ENCODE data around the gene PLD4.

Gene PLD4

DNA sequence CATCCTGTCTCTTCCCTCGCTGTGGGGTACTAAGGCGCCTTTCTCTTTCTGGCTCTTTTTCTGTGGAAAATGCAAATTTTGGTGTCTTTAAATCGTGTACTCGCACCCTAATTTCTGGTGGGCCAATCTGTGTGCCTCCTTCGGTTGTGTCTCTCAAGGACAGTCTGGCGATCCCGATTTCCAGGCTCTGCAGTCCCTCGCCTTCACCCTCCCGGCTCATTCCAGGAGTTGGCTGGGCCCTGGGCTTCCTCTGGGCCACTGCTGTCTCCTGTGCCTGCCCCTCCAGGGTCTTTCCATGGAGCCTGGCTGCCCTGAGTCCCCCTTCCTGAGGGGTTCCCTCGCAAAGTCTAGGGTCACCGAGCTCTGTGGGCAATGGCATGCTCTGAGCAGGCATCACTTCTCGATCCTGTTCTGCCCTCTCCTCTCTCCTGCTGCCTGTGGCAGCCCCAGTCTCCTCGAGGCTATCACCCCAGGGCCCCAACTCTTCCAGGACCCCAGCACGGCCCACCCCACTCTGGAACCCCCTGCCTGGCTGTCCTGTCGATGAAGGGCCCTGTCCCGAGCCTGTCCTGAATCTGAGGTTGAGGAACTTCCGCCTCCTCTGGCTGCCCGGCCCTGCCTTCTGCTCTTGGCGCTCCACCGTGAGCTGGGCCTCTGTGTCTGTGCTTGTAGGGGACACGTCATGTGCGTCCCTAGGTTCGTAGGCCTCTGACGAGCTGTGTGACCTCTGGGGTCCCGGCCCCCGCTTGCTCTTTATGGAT is 29.4 kb downstream of the PLD4 start:
- DNase-seq (ENCODE audit: low read depth in 2 of 2, low spot score in 1 of 2): no peak

DNA sequence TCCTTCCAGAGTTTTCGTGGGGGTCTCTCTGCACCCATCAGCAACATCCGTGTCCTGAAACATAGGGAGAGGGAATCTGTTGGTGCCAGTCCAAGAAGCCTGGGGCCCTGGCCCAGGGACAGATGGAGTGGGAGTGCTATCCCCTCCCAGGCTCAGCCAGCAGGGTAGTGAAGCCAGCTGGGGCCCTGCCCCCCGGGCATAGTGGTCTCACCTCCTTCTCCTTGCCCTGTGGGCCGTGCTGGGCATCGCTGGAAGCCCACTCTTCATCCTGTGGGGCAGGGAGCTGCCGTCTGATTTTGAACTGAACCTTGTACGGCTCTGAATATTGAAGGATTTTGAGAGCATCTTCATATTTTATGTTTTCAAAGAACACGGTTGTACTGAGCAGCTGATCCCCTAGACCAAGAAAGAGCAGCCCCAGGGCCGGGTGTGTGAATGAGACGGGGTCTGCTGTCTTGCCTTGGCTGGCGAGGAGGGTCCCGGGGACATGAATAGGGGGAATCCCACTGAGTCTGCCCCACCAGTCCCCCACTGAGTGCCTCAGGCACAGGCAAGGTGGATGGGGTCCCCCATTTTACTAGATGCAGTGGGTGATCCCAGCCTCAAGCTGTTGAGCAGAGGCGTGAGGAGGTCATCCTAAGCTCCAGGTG is 30.2 kb downstream of the PLD4 start:
- DNase-seq (ENCODE audit: low read depth in 2 of 2, low spot score in 1 of 2): no peak

GRCh38 chr14:104955396-104955770 is 30.7 kb downstream of the PLD4 start:
- no peak for DNase-seq (ENCODE audit: low read depth in 2 of 2, low spot score in 1 of 2)

DNA sequence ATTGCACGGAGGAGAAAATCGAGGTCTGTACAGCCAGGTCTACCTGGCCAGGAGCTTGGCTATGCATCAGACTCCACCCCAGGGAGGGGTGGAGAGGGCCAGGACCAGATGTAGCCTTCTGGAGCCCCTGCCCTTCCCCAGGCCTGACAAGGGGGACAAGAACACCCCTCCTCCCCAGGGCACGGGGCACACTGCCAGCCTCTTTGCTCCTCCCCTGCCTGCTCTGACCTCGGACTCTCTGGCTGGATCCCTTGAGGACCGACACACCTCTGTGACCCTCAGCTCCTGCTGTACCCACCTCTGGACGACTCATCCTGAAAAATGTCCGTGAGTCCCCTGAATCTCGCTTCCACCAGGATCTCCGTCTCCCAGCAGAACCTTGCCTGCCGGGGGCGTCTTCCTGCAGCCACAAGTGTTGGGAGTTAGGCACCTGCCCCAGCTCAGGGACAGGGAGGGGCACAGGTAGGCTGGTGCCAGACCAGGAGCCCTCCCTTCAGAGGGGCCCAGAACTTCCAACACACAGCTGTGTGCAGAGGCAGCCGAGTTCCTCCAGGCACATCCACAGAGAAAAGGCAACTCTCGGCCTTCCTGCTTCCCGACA is 31.7 kb downstream of the PLD4 start:
- DNase-seq (ENCODE audit: low read depth in 2 of 2, low spot score in 1 of 2): no peak

DNA sequence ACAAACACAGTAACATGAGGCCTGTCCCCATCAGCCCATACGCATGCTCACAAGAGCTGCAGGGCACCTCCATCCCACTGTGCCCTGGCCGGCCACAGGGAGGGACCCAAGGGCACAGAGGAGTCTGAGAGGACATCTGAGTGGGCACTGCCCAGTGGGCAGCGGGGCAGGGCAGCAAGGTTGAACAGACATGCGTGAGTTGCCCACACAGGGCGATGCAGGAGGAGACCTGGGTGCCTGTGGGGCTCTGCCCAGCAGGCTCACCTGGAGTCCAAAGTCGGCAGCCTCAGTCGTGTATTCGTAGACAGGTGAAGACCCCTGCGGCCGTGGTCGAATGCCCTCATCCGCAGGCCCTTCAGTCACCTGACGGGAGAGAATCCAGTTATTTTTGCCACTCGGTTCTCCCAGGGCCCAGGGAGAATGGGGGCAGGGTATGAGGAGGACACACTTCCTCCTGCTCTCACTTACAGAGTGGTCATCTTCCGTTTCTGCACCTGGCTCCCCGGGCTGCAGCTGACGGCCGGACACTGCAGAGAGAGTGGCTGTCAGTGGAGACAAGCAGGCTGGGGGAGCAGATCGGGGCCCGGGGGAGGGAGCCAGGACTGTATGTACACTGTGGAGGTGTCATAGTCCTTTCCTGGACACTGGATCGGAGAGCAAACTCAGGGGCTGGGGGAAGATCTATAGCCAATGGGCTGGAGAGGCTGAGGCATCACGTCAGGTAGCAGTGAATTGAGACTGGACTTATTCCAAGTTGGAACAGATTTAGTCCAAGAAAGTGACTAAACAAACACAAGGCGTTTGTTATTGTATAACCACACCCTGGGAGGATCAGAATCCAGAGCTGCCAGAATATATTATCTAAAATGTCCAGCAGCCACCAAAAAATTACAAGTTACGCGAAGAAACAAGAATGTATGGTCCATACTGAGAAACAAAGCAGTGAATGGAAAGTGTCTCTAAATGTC is 32.8 kb downstream of the PLD4 start:
- no peak for DNase-seq (ENCODE audit: low read depth in 2 of 2, low spot score in 1 of 2)

- DNase-seq (ENCODE audit: low read depth in 2 of 2, low spot score in 1 of 2): no peak
These were observed 39.9 kb downstream of the PLD4 start for GRCh38 chr14:104964546-104964945.

- DNase-seq (ENCODE audit: low read depth in 2 of 2, low spot score in 1 of 2): no peak
These were observed 41.0 kb downstream of the PLD4 start for GRCh38 chr14:104965561-104966231.

DNA sequence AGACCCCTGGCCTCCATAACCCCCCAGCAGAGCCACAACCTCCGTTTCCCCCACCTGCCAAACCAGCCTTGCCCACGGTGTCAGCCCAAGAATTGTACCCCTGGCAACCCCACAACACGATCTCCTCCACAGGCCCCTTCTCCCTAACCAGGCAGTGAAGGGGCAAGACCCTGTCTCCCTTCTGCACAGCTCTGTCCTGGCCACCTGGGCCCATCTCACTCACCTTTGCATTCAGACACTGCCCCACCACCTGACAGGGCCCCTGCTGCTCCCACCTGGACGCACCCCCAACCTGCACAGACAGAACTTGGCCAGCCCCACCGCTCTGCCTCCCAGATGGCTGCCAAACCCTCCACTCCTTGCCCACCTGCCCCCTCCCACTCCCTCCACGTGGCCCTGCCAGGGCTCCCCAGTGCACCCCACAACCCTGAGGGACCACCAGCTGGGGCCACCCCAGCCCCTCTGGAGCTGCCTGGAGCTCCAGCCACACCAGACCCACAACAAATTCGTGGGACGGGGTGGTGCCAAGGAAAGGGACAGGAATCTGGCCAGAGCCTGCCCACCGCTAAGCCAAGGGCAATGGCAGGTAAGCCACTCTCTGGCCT is 41.7 kb downstream of the PLD4 start:
- DNase-seq (ENCODE audit: low read depth in 2 of 2, low spot score in 1 of 2): no peak

GRCh38 chr14:104966981-104967385 is 42.3 kb downstream of the PLD4 start:
- DNase-seq (ENCODE audit: low read depth in 2 of 2, low spot score in 1 of 2): no peak

- DNase-seq (ENCODE audit: low read depth in 2 of 2, low spot score in 1 of 2): no peak
These were observed 42.9 kb downstream of the PLD4 start for GRCh38 chr14:104967386-104968152.

DNA sequence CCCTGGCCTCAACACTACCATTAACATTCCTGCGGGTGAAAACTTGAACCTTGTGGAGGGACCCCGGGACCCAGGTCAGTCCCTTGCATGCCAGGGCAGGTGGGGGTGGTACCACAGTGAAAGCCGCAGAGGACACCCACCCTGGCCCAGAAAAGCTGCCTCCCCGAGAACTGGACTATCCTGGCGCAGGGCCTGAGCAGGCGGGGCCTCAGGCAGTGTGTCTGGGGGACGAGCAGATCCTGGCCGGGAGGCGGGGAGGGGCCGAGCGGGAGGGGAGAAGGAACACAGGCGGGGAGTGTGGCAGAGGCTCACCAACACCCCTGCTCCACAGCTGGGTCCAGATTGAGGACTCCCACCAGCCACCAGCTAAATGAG is 43.5 kb downstream of the PLD4 start:
- no peak for DNase-seq (ENCODE audit: low read depth in 2 of 2, low spot score in 1 of 2)

GRCh38 chr14:104968541-104969401 is 44.1 kb downstream of the PLD4 start:
- no peak for DNase-seq (ENCODE audit: low read depth in 2 of 2, low spot score in 1 of 2)

- no peak for DNase-seq (ENCODE audit: low read depth in 2 of 2, low spot score in 1 of 2)
These were observed 45.1 kb downstream of the PLD4 start for GRCh38 chr14:104969741-104970230.

DNA sequence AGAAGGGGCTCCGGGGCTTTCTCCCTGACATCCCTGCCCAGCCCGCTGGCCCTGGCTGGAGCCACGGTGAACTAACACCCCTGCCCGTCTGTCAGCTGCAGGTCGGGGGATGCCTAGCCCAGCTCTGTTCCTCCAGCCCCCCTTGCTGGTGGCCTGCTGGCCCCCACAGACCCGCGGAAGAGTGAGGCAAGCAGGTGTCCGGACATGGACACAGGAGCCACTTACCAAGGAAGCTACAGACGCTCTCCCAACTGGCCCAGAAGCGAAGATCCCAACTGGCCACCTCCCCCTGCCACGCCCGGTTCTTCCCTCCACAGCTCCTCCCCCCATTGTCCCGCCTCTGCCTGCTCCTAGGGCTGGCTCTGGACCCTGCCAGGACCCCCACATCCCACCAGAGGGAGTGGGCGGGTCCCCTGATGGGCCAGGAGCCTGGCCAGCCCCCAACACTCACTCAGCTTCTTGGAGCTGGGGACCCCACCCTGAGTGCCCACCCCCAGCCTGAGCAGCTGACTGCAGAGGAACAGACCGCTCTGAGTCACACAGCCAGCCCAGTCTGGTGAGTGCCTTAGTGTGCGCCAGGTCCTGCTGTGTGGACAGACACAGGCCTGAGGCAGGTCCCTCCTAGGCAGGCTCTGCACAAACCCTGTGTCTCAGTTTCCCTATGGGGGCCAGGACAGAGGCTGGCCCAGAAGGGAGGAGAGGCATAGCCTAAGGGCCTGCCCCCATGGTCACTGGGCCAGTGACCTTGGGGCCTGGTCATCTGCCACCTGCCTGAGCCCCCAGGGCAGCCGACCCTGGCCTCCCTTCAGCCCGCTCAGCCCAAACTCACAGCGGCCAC is 45.8 kb downstream of the PLD4 start:
- DNase-seq (ENCODE audit: low read depth in 2 of 2, low spot score in 1 of 2): no peak

DNA sequence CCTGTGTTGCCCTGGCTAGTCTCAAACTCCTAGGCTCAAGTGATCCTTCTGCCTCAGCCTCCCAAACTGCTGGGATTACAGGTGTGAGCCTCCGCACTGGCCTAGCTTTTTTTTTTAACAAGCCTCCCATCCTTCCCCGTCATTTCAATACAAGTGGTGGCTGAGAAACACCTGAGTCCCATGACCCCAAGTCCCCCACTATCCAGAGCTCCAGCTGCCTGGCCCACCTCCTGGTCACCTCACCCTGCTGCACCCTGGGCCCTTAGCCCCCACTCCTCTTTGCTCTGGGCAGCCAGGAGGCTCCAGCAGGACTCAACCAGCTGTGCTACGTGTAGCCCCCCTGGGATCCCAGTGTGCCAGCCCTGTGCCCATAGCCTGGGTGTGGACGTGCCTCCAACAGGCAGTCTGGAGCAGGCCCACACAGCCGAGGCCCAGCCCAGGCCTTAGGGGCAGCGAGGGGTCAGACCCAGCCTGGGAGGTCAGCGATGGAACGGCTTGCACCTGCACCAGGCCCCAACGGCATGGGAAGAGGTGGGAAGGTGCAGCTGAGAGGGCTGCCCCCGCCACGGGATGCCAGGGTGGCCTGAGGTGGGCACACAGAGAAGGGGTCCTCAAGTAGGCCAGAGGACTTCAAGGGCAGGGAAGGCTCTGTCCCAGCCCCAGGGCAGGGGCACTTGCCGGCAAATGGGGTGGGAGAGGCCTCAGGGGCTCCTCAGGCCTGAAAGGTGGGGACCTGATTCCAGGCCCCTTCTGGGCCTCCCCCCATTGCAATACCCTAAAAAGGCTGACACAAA is 47.0 kb downstream of the PLD4 start:
- DNase-seq (ENCODE audit: low read depth in 2 of 2, low spot score in 1 of 2): no peak

- no peak for DNase-seq (ENCODE audit: low read depth in 2 of 2, low spot score in 1 of 2)
These were observed 47.8 kb downstream of the PLD4 start for GRCh38 chr14:104972301-104973134.

Data from stimulated activated CD8-positive, alpha-beta memory T cell treated with anti-CD3 and anti-CD28 coated beads, Interleukin-4, amount 100 ng/mL, for 4 hours (primary cell).